GM18951 (cell line): ENCODE measurements around the gene ICAM1.

Experiments used
- POLR2A ChIP-seq: IDR thresholded peaks from 4 replicates; pipeline ENCODE4 v1.6.1; 2011; ENCODE audit warnings: mild to moderate bottlenecking; ENCODE audit not compliant: insufficient read length, insufficient read depth; ENCODE audit errors: extremely low read depth
- in situ Hi-C: fragments of 300-500 bp; cut with MboI; formaldehyde crosslinking; loops from one replicate; pipeline ENCODE4 v1.12.0; 2022; ENCODE audit warnings: low sequenced_read_pairs, mixed read lengths, inconsistent platforms; ENCODE audit not compliant: unreplicated experiment

The ICAM1 gene, protein sequence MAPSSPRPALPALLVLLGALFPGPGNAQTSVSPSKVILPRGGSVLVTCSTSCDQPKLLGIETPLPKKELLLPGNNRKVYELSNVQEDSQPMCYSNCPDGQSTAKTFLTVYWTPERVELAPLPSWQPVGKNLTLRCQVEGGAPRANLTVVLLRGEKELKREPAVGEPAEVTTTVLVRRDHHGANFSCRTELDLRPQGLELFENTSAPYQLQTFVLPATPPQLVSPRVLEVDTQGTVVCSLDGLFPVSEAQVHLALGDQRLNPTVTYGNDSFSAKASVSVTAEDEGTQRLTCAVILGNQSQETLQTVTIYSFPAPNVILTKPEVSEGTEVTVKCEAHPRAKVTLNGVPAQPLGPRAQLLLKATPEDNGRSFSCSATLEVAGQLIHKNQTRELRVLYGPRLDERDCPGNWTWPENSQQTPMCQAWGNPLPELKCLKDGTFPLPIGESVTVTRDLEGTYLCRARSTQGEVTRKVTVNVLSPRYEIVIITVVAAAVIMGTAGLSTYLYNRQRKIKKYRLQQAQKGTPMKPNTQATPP

DNA sequence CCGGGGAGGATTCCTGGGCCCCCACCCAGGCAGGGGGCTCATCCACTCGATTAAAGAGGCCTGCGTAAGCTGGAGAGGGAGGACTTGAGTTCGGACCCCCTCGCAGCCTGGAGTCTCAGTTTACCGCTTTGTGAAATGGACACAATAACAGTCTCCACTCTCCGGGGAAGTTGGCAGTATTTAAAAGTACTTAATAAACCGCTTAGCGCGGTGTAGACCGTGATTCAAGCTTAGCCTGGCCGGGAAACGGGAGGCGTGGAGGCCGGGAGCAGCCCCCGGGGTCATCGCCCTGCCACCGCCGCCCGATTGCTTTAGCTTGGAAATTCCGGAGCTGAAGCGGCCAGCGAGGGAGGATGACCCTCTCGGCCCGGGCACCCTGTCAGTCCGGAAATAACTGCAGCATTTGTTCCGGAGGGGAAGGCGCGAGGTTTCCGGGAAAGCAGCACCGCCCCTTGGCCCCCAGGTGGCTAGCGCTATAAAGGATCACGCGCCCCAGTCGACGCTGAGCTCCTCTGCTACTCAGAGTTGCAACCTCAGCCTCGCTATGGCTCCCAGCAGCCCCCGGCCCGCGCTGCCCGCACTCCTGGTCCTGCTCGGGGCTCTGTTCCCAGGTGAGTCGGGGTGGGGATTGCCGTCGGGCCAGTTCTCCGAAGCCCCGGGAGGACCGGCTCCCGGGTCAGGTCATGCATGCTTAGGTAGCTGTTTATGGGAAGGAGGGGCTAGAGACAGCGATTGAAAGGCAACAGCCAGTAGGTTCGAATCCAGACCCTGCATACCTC is at the start of gene ICAM1:
TSS of gene ICAM1 (plus strand) at position 505 of the 779 bp plus-strand sequence. CDS start at position 545, 40 bp downstream.
- peak; percentile 99 for TF ChIP-seq POLR2A
- in situ Hi-C loops = no loop called here

DNA sequence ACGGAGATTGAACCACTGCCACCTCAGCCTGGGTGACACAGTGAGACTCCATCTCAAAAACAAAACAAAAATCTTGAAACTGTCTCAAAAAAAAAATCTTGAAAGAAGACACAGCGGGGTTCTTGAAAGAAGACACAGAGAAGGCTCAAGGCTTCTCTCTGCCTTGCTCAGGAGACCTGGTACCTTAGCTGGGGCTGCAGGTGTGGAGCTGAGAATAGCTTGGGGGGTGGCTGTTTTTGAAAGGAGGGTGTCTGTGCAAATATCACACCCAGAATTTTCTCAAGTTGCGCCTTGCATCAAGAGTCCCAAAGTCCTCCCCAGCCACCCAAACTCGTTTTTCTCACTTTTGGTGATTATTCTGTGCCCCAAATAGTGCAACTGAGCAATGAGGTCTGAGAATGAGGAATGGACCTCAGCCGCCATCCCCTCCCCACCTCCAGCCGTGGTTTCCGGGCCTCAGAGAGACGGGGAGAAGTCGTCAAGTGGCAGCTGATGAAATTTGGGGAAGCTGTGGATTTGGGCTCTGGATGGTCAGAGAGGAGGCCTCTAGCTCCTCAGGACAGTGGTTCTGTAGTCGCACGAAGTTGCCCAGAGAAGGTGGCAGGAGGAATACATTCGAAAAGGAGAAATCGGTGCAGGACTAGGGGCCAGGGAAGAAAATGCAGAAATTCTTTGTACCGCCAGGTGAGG is 48.6 kb upstream of the ICAM1 start:
- in situ Hi-C loops = no loop called here
- no peak for TF ChIP-seq POLR2A

DNA sequence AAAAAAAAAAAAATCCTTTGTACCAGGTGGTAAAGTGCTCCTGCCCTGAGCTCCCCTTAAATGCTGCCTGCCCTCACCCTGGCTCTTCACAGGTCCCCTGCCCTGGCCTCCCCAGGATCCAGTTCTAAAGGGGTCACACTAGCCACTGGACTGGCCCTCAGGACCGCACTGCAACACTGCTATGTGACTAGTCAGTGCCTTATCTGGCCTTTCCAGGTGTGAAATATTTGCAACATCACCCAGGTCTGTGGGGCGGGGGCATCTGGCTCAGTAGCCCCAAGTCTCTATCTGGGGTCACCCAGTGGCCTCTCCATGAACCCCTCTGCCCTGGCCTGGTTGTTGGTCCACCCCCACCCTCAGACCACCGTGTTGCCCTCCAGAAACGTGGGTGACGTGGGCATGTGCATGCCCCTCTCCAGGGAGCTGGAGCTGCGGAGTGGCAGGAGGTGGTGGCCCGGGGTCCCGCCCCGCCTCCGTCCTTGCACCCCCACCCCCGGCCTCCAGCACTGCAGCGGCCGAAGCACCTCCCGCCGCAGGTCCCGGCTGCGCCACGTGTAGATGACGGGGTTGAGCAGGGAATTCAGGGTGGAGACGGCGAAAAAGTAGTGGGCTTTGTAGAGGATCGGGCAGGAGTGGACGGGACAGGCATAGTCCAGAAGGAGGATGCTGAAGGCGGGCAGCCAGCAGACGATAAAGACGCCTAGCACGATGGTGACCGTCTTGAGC is 47.3 kb upstream of the ICAM1 start:
- no peak for TF ChIP-seq POLR2A
- in situ Hi-C loops = no loop called here

DNA sequence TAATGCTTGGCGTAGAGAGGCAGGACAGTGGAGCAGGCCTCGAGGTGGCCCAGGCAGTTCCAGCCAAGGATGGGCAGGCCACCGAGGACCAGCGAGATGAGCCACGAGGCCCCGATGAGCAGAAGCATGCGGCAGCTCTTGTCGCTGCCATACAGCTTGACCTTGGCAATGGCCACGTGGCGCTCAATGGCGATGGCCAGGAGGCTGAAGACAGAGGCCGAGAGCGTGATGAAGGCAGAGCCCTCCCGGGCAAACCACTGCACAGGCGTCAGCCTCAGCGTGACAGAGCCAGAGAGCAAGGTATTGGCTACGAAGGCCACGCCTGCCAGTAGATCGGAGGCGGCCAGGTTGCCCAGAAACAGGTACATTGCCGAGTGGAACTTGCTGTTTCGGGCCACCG is 46.6 kb upstream of the ICAM1 start:
- in situ Hi-C loops = no loop called here
- no peak for TF ChIP-seq POLR2A

DNA sequence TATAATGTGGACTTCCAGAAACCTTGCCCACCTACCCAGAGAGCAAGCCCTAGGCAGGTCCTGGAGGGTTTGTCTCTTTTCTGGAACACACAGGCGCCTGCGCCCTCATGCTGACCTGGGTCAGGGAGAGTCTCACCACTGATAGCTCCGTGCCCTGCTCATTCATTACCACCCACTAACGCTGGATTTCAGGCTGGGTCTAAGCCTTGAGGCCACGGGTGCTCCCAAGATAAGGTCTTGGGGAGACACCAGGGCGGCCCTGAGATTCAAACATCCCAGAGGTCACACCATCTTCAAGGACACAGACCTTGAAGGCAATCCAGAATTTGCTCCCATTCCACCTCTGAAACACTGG is 44.9 kb upstream of the ICAM1 start:
- in situ Hi-C loops = no loop called here
- TF ChIP-seq POLR2A = no peak

DNA sequence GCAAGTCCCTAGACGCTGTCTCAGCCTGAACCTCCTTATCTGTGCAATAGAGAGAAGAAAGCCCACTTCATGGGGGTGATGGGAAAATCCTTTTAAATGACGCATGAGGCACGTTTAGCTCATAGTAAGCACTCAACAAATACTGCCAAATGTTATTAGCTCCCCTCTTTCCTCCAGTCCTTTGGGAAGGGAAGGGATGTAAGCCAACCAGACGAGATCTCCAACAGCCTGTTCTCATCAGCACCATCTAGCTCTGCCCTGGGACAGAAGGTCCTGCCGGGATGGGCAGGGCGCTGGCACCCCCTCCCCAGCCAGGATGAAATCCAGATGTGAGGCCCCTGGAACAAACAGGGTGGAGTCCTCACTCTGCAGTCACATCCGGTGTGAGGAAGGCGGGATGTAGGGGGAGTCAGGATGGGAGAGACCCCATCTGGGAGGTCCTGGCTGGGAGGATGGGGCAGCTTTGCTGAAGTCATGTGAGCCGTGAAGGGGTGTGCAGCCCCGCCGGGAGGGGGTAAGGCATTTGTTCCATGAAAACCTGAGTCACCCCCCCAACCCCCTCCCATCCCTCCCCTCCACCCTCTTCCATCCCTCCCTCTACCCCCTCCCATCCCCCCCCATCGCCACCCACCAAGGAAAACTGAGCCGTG is 44.4 kb upstream of the ICAM1 start:
- in situ Hi-C loops = no loop called here

DNA sequence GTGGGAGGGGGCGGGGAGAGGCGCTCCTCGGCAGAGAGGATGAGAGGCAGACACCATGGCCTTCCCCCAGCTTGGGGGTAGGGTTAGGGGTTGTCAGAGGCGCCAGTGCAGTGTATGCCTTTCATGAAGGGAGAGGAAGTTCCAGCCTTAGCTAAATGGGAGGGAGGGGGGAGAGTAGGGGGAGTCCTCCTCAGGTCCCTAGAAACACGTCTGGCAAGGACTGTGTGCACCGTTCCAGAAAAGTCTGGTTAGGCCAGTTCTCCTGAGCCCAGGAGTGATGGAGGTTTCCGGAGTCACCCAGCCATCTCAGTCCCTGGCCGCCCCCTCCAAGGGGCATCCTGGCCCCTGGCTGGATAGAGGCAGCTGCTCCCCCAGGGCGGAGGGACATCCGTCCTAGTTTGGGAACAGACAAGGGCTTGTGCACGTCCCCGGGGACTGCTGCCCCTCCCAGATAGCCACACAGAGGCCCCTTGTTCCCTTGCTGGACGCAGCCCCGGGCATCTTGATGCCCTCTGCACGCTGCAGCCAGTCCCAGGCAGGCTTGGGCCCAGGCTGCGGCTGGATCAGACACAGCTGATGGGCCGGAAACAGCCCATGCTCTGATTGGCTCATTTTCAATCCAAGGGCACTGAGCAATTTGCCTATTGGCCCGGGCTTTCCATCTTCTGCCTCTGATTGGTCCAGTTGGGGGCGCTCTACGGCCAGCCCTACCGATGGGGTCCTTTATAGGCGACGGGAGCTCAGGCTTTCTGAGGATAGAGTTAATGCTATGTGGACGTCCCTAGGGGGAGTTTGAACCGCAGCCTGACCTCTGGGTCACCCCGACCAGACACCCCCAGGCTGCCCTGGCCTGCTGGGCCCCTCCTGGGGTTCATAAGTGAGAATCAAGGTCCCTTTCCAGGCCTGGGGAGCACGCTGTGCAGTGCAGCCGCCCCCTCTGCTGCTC is 43.6 kb upstream of the ICAM1 start:
- in situ Hi-C loops = no loop called here
- no peak for TF ChIP-seq POLR2A

More for the DNA sequence above, 44.4 kb upstream of the ICAM1 start:
- no peak for TF ChIP-seq POLR2A

DNA sequence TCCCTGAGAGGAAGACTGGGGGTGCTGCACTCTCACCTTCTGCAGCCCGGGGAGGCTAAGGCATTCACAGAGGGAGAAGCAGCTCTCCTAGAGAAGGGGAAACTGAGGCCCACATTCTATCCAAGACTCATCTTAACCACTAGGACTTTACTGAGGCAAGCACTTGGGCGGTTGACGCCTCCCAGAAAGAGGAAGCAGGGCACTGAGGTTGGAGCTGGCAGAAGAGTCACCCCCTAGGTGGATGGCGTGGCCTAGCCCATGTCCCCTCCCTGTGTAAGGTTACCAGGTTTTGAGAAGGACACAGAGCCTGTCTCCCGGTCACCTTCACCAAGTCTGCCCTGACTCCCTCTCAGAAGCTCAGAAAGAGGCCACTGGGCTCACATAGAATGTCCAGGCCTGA is 42.5 kb upstream of the ICAM1 start:
- in situ Hi-C loops = no loop called here
- TF ChIP-seq POLR2A = no peak

DNA sequence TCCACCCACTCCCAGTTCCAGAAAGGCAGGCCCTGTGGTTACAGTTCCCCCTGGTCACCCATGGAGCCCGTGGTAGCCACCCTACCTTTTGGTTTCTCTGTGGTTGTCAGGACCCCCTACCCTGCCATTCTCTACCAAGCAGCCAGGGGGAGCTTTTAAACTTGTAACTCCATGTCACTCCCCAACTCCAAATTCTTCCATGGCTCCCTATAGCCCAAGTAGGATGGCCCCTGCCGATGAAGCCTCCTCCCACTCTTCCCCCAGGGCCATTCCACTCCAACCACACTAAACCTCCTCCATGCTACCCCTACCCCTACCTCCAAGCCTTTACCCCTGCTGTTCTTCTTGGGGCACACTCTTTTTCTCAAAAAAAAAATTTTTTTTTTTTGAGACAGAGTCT is 42.0 kb upstream of the ICAM1 start:
- TF ChIP-seq POLR2A = no peak
- in situ Hi-C loops = no loop called here

DNA sequence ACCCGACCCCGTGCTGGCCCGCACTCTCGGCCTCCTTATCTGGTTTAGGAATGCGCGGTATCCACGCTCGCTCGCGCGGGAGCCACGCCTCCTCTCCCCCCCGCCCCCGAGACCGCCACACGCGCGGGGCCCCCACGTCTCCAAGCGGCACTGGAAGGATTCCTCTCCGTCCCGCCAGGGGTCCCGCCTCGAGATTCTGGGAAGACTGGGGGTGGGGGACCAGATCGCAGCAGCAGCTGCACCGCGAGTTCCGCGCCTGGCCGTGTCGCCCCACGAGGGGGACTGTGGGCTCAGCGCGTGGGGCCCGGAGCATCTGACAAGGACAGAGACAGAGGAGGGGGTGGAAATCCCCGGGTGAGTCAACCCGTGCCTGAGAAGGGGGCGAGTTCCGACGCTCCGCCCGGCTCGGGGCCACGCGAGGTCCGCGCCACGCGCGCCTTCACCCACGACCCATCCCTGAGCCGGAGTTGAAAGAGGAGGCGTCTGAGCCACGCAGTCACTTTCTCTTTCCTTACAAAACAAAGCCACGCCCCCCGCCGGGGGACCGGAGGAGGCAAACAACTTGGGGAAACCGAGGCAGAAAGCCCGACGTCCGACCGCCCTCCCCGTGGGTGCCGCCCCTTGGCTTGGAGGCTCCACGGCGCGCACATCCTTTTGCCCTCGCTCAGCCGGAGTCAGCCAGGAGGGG is 40.6 kb upstream of the ICAM1 start:
- no peak for TF ChIP-seq POLR2A
- in situ Hi-C loops = no loop called here
